ENCODE data around the gene NDUFS2. TPM values are rescaled to one million over a fixed set of nuclear protein-coding genes. Genes with fewer than 3 reads are reported as not detected.
A peak's percentile ranks its signal among the peaks of the same experiment; 100 is the strongest.

The NDUFS2 gene
- total and polyA plus RNA-seq, 2 donors (not counting 1 experiment from before 2014, with no cell fraction given): 53.9 to 82.3 TPM

DNA sequence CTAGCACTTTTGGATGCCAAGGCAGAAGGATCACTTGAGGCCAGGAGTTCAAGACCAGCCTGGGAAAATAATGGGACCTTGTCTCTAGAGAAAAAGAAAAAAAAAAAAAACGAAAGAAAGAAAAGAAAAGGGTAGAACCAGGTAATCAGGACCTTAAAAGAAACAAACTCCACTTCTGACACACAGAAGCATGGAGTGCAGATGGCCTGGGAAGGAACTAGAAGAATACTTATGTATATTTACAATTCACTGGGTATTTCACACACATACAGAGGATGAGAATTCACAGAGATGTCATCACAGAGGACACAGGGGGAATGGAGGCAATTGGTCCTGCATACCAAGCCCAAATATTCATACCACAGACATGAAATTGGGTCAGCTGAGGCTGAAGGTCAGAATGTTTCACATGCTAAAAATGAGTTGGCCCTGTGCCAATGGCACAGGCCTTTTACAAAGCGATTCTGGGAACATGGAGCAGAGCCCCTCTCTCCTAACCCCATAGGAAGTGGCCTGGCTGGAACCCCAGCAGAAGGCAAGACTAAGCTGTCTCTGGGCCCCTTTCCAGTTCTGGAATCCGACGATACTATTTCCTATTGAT is 29.3 kb upstream of the NDUFS2 start:
- Histone ChIP-seq H3K27ac (ENCODE audit: low read length in 2 of 2) (no peak overlapping the region), H3K27me3 (replicated peaks in 1 of 4; ENCODE audit: control extremely low read depth in 1 of 4, control insufficient read depth in 3 of 4, insufficient read depth in 4 of 4, low read length in 3 of 4) (no peaks in the 10 kb centered on the region), H3K4me2 (replicated peaks; ENCODE audit: low read depth, low read length, poor library complexity, severe bottlenecking) (no peak overlapping the region), H4K20me1 (ENCODE audit: control insufficient read depth, insufficient read depth, low read length, poor library complexity, severe bottlenecking) (peaks cover 14% of the 10 kb centered on the region), H3K4me1 (ENCODE audit: control insufficient read depth in 2 of 2, insufficient read depth in 2 of 2, low read length in 2 of 2) (peaks cover 20 to 26% of the 10 kb centered on the region in 2 donors), H3K9me3 (ENCODE audit: control extremely low read depth in 1 of 3, control insufficient read depth in 2 of 3, insufficient read depth in 1 of 3, low read length in 2 of 3) (no peaks in the 10 kb centered on the region), H3K36me3 (replicated peaks in 1 of 2; ENCODE audit: control extremely low read depth in 1 of 2, control insufficient read depth in 1 of 2, extremely low read depth in 1 of 2, insufficient read depth in 2 of 2, low read length in 1 of 2) (peaks cover 3 to 66% of the 10 kb centered on the region in 2 experiments), H3K9ac (ENCODE audit: low read length) (no peak overlapping the region), H3K4me3 (ENCODE audit: control extremely low read depth in 1 of 5, extremely low read depth in 1 of 5, insufficient read depth in 1 of 5, low read depth in 2 of 5, low read length in 4 of 5) (no peak overlapping the region), H3K79me2 (ENCODE audit: control insufficient read depth, insufficient read depth, low read length) (peaks cover 33% of the 10 kb centered on the region), H2AFZ (ENCODE audit: insufficient read depth, low read depth, low read length, poor library complexity, severe bottlenecking) (no peak overlapping the region)
- H3K27me3 Mint-ChIP-seq: no peaks in the 10 kb centered on the region
- H3K4me1 Mint-ChIP-seq: peaks cover 45% of the 10 kb centered on the region
- no peak overlapping the region for H3K27ac Mint-ChIP-seq
- POLR2A ChIA-PET: no interaction called here
- WGBS (ENCODE audit: insufficient coverage): 100% methylated on average over 1 of the region's 4 CpGs
- intact Hi-C loops (cut with micrococcal nuclease): no loop called here
- H3K9me3 Mint-ChIP-seq (ENCODE audit: insufficient read depth): no peaks in the 10 kb centered on the region
- ATAC-seq (ENCODE audit: low read depth) (no peak), DNase-seq (no peak)
- CTCF ChIA-PET: no interaction called here
- TF ChIP-seq CTCF (IDR thresholded peaks at IDR 0.05) (no peak), EZH2 (IDR thresholded peaks at IDR 0.05; ENCODE audit: borderline replicate concordance, insufficient read depth, low read depth, low read length, poor library complexity, severe bottlenecking) (no peak)
- H3K4me3 Mint-ChIP-seq: no peak overlapping the region

DNA sequence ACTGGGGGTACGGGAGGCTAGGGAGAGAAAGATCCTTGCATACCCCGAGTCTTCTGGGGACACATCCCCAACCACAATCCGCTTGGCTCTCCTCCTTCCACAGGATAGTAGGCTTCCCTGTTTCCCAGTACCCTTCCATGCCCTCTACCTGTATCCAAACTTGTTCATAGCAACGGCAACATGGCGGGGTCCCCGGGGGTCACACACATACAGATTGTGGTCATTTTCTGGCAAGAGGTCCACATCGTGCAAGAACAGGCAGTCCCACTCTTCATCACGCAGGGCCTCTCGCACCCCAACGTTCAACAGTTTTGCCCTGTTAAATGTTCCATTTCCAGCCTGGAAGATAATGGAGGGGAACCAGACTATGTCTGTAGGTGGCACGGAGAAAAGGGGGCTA is 28.5 kb upstream of the NDUFS2 start:
- peak overlapping the region; percentile 10 for H3K27ac Mint-ChIP-seq
- peaks cover 33% of the 10 kb centered on the region for H3K79me2 ChIP-seq (ENCODE audit: control insufficient read depth, insufficient read depth, low read length)
- H3K4me2 ChIP-seq (replicated peaks; ENCODE audit: low read depth, low read length, poor library complexity, severe bottlenecking): no peak overlapping the region
- H2AFZ ChIP-seq (ENCODE audit: insufficient read depth, low read depth, low read length, poor library complexity, severe bottlenecking): no peak overlapping the region
- H3K4me3 Mint-ChIP-seq: no peak overlapping the region
- peaks cover 25 to 32% of the 10 kb centered on the region in 2 donors for H3K4me1 ChIP-seq (ENCODE audit: control insufficient read depth in 2 of 2, insufficient read depth in 2 of 2, low read length in 2 of 2)
- H3K27ac ChIP-seq (ENCODE audit: low read length in 2 of 2): no peak overlapping the region
- H3K27me3 Mint-ChIP-seq: no peaks in the 10 kb centered on the region
- no peaks in the 10 kb centered on the region for H3K9me3 Mint-ChIP-seq (ENCODE audit: insufficient read depth)
- no peaks in the 10 kb centered on the region for H3K9me3 ChIP-seq (ENCODE audit: control extremely low read depth in 1 of 3, control insufficient read depth in 2 of 3, insufficient read depth in 1 of 3, low read length in 2 of 3)
- no peak overlapping the region for H3K9ac ChIP-seq (ENCODE audit: low read length)
- peaks cover 14% of the 10 kb centered on the region for H4K20me1 ChIP-seq (ENCODE audit: control insufficient read depth, insufficient read depth, low read length, poor library complexity, severe bottlenecking)
- ATAC-seq (ENCODE audit: low read depth): no peak
- H3K27me3 ChIP-seq (replicated peaks in 1 of 4; ENCODE audit: control extremely low read depth in 1 of 4, control insufficient read depth in 3 of 4, insufficient read depth in 4 of 4, low read length in 3 of 4): no peaks in the 10 kb centered on the region
- peaks cover 46% of the 10 kb centered on the region for H3K4me1 Mint-ChIP-seq
- H3K36me3 ChIP-seq (replicated peaks in 1 of 2; ENCODE audit: control extremely low read depth in 1 of 2, control insufficient read depth in 1 of 2, extremely low read depth in 1 of 2, insufficient read depth in 2 of 2, low read length in 1 of 2): peaks cover 3 to 66% of the 10 kb centered on the region in 2 experiments
- no peak overlapping the region for H3K4me3 ChIP-seq (ENCODE audit: control extremely low read depth in 1 of 5, extremely low read depth in 1 of 5, insufficient read depth in 1 of 5, low read depth in 2 of 5, low read length in 4 of 5)
- 97% methylated on average over 9 of the region's 11 CpGs for WGBS (ENCODE audit: insufficient coverage)
- no peak for TF ChIP-seq EZH2 (IDR thresholded peaks at IDR 0.05; ENCODE audit: borderline replicate concordance, insufficient read depth, low read depth, low read length, poor library complexity, severe bottlenecking)
- no peak for TF ChIP-seq CTCF (IDR thresholded peaks at IDR 0.05)
- CTCF ChIA-PET: no interaction called here
- POLR2A ChIA-PET: no interaction called here
- DNase-seq: no peak
- intact Hi-C loops (cut with micrococcal nuclease): no loop called here

Measured in B cell (primary cell).